IMR-90 (cell line): ENCODE data around the gene ECPAS. TPM values are rescaled to one million over a fixed set of nuclear protein-coding genes. Genes with fewer than 3 reads are reported as not detected.

Source experiments
- ATAC-seq: fragments of 200-7000 bp; cut with Tn5 transposase; 2 replicates; pipeline ENCODE4 v1.9.1; 2020; ENCODE audit warnings: low read depth, mild to moderate bottlenecking, moderate library complexity
- BruUV-seq: library from RNA; stranded (reverse); fragments of 400-500 nt; replicated peaks from 2 replicates; lab custom pipeline; 2021; lab: Mats Ljungman, UMichigan
- CTCF ChIA-PET: fragments of 300-600 bp; formaldehyde crosslinking; extraction: SDS; loops from one replicate; lab custom pipeline; 2021; ENCODE audit warnings: antibody characterized with exemption; lab: Yijun Ruan, JAX
- POLR2A ChIA-PET: fragments of 300-600 bp; sonication (Branson Sonifier 250); formaldehyde crosslinking; loops from one replicate; lab custom pipeline; 2022; ENCODE audit warnings: antibody characterized with exemption; ENCODE audit not compliant: unreplicated experiment; lab: Charles Lee
- DNase-seq: peaks from one replicate; pipeline ENCODE4 v3.0.0; 2013
- H2AFZ ChIP-seq: replicated peaks from 2 replicates; pipeline ENCODE3; 2013; ENCODE audit warnings: low read length, mild to moderate bottlenecking; ENCODE audit not compliant: poor library complexity
- H2AK5ac ChIP-seq: 2 replicates; pipeline ENCODE4 v1.6.1; 2013; ENCODE audit warnings: low read depth, low read length, inconsistent platforms
- H2AK9ac ChIP-seq: replicated peaks from 2 replicates; pipeline ENCODE3; 2013; ENCODE audit warnings: mild to moderate bottlenecking, low read depth, low read length, moderate library complexity; ENCODE audit not compliant: poor library complexity
- H2BK120ac ChIP-seq: 2 replicates; pipeline ENCODE4 v1.6.1; 2013; ENCODE audit warnings: low read depth, low read length, inconsistent platforms
- H2BK15ac ChIP-seq: 3 replicates; pipeline ENCODE4 v1.6.1; 2013; ENCODE audit warnings: low read depth, low read length, inconsistent platforms
- H2BK20ac ChIP-seq: 2 replicates; pipeline ENCODE4 v1.6.1; 2013; ENCODE audit warnings: low read depth, mild to moderate bottlenecking, inconsistent platforms, low read length, moderate library complexity
- H2BK5ac ChIP-seq: 2 replicates; pipeline ENCODE4 v1.6.1; 2013; ENCODE audit warnings: mild to moderate bottlenecking, low read depth, low read length, inconsistent platforms; ENCODE audit not compliant: poor library complexity, severe bottlenecking
- H3K14ac ChIP-seq: replicated peaks from 2 replicates; pipeline ENCODE4 v1.6.1; 2013; ENCODE audit warnings: low read depth, low read length, inconsistent platforms
- H3K18ac ChIP-seq: 2 replicates; pipeline ENCODE4 v1.6.1; 2013; ENCODE audit warnings: low read depth, low read length, control low read depth
- H3K23ac ChIP-seq: 2 replicates; pipeline ENCODE4 v1.6.1; 2013; ENCODE audit warnings: low read depth, low read length, inconsistent platforms
- H3K27ac ChIP-seq: 2 replicates; pipeline ENCODE4 v1.5.1; 2013; ENCODE audit warnings: mild to moderate bottlenecking, control low read depth, low read length; ENCODE audit not compliant: insufficient read depth
- H3K27me3 ChIP-seq: 2 replicates; pipeline ENCODE4 v1.6.1; 2013; ENCODE audit warnings: low read length; ENCODE audit not compliant: control insufficient read depth, insufficient read depth
- H3K36me3 ChIP-seq: 2 replicates; pipeline ENCODE4 v1.6.1; 2013; ENCODE audit warnings: low read length, mixed read lengths; ENCODE audit not compliant: control insufficient read depth, insufficient read depth
- H3K4ac ChIP-seq: 2 replicates; pipeline ENCODE4 v1.6.1; 2013; ENCODE audit warnings: low read depth, low read length, inconsistent platforms
- H3K4me1 ChIP-seq: 2 replicates; pipeline ENCODE4 v1.6.1; 2013; ENCODE audit warnings: low read length, mixed read lengths; ENCODE audit not compliant: control insufficient read depth, insufficient read depth
- H3K4me2 ChIP-seq: 2 replicates; pipeline ENCODE4 v1.6.1; 2013; ENCODE audit warnings: low read depth, mild to moderate bottlenecking, control low read depth, low read length, moderate library complexity
- H3K4me3 ChIP-seq: 2 replicates; pipeline ENCODE4 v1.5.1; 2013; ENCODE audit warnings: low read depth, mild to moderate bottlenecking, control low read depth, low read length, moderate library complexity; ENCODE audit not compliant: insufficient read depth
- H3K56ac ChIP-seq: 2 replicates; pipeline ENCODE4 v1.6.1; 2013; ENCODE audit warnings: low read length, inconsistent platforms; ENCODE audit not compliant: insufficient read depth; ENCODE audit errors: extremely low read depth
- H3K79me1 ChIP-seq, 2 experiments: 2 replicates each; pipeline ENCODE4 v1.6.1; 2013; ENCODE audit warnings: low read length in 2 of 2, inconsistent platforms in 1 of 2, low read depth in 1 of 2
- H3K9ac ChIP-seq: 2 replicates; pipeline ENCODE4 v1.6.1; 2013; ENCODE audit warnings: low read depth, low read length, control low read depth
- H3K9me1 ChIP-seq: 2 replicates; pipeline ENCODE4 v1.6.1; 2013; ENCODE audit warnings: low read length, inconsistent platforms; ENCODE audit not compliant: insufficient read depth
- H3K9me3 ChIP-seq: 2 replicates; pipeline ENCODE4 v1.6.1; 2013; ENCODE audit warnings: low read length; ENCODE audit not compliant: control insufficient read depth, insufficient read depth
- H4K20me1 ChIP-seq: 2 replicates; pipeline ENCODE4 v1.6.1; 2013; ENCODE audit warnings: low read length, inconsistent platforms; ENCODE audit not compliant: insufficient read depth
- H4K5ac ChIP-seq: 2 replicates; pipeline ENCODE4 v1.6.1; 2013; ENCODE audit warnings: mild to moderate bottlenecking, low read depth, low read length, control low read depth
- H4K8ac ChIP-seq, 2 experiments: 2 replicates each; pipeline ENCODE4 v1.6.1; 2013; ENCODE audit warnings: low read depth in 2 of 2, low read length in 2 of 2, control low read depth in 1 of 2, inconsistent platforms in 1 of 2
- H4K91ac ChIP-seq: 2 replicates; pipeline ENCODE4 v1.6.1; 2013; ENCODE audit warnings: low read depth, low read length, inconsistent platforms; ENCODE audit not compliant: insufficient read depth
- BHLHE40 ChIP-seq: fragments of 150-350 bp; IDR thresholded peaks from 2 replicates; pipeline ENCODE4 v1.6.1; 2016; ENCODE audit warnings: mild to moderate bottlenecking, low read depth, low read length
- CEBPB ChIP-seq: IDR thresholded peaks from 2 replicates; pipeline ENCODE4 v1.6.1; 2012; ENCODE audit warnings: low read depth, low read length, improper control_type of control experiment
- CTCF ChIP-seq: conservative IDR thresholded peaks from 2 replicates; pipeline ENCODE4 v1.5.1; 2012; ENCODE audit warnings: mild to moderate bottlenecking, low read depth, low read length, improper control_type of control experiment
- ELK1 ChIP-seq: fragments of 150-350 bp; IDR thresholded peaks from 2 replicates; pipeline ENCODE4 v1.6.1; 2016; ENCODE audit warnings: low read depth, mild to moderate bottlenecking, low read length, moderate library complexity, borderline replicate concordance
- FOS ChIP-seq: fragments of 150-350 bp; IDR thresholded peaks from 2 replicates; pipeline ENCODE4 v1.6.1; 2016; ENCODE audit warnings: low read depth, low read length
- MAFK ChIP-seq: IDR thresholded peaks from 2 replicates; pipeline ENCODE4 v1.6.1; 2012; ENCODE audit warnings: low read depth, low read length, improper control_type of control experiment
- MAZ ChIP-seq: IDR thresholded peaks from 2 replicates; pipeline ENCODE4 v1.6.1; 2012; ENCODE audit warnings: low read depth, mild to moderate bottlenecking, low read length, improper control_type of control experiment, moderate library complexity, borderline replicate concordance
- MXI1 ChIP-seq: IDR thresholded peaks from 2 replicates; pipeline ENCODE4 v1.6.1; 2012; ENCODE audit warnings: low read depth, mild to moderate bottlenecking, low read length, moderate library complexity, borderline replicate concordance
- POLR2A ChIP-seq: IDR thresholded peaks from 2 replicates; pipeline ENCODE4 v1.6.1; 2012; ENCODE audit warnings: mild to moderate bottlenecking, low read depth, low read length
- RAD21 ChIP-seq: IDR thresholded peaks from 2 replicates; pipeline ENCODE4 v1.6.1; 2012; ENCODE audit warnings: low read length, improper control_type of control experiment
- RCOR1 ChIP-seq: IDR thresholded peaks from 2 replicates; pipeline ENCODE4 v1.6.1; 2012; ENCODE audit warnings: mild to moderate bottlenecking, low read length, improper control_type of control experiment; ENCODE audit not compliant: insufficient replicate concordance
- RFX5 ChIP-seq: IDR thresholded peaks from 2 replicates; pipeline ENCODE4 v1.8.0; 2012; ENCODE audit warnings: low read depth, mild to moderate bottlenecking, low read length, moderate library complexity
- SMC3 ChIP-seq: fragments of 150-350 bp; IDR thresholded peaks from 2 replicates; pipeline ENCODE4 v1.6.1; 2016; ENCODE audit warnings: low read depth, mild to moderate bottlenecking, antibody characterized with exemption, low read length, moderate library complexity
- USF2 ChIP-seq: fragments of 150-350 bp; IDR thresholded peaks from 2 replicates; pipeline ENCODE4 v1.6.1; 2017; ENCODE audit warnings: mild to moderate bottlenecking, antibody characterized with exemption, low read length, low read depth
- dilution Hi-C: fragments of 300-500 bp; cut with HindIII; formaldehyde crosslinking; loops from one replicate; pipeline ENCODE4 v1.14.3; 2018; ENCODE audit warnings: low sequenced_read_pairs; ENCODE audit not compliant: unreplicated experiment
- in situ Hi-C: fragments of 300-500 bp; cut with MboI; formaldehyde crosslinking; loops from 3 replicates; pipeline ENCODE4 v1.14.3; 2019; ENCODE audit warnings: low sequenced_read_pairs, inconsistent platforms, mixed read lengths
- intact Hi-C: fragments of 100-400 bp; cut with micrococcal nuclease; formaldehyde crosslinking; loops from 2 replicates; pipeline ENCODE4 v1.10.0; 2022
- polyA plus RNA-seq, 3 experiments: library from polyadenylated mRNA; depleted of rRNA; stranded (reverse); fragments of >200 nt; gene quantifications; 2 replicates each; pipeline ENCODE4 v1.2.3, GENCODE V29; 2012; ENCODE audit warnings: low replicate concordance in 1 of 3
- total RNA-seq: library from RNA; depleted of rRNA; stranded (reverse); fragments of >200 nt; gene quantifications from 2 replicates; pipeline ENCODE4 v1.2.3, GENCODE V29; 2012

Gene ECPAS
- total and polyA plus RNA-seq, 2 of the 4 experiments (the other 2 are of a cell fraction): 20.1 to 54.8 TPM

GRCh38 chr9:111400564-111400898 is 83.7 kb downstream of the ECPAS start:
- H3K9me3 ChIP-seq: peaks cover 20% of the 10 kb centered on the region
- H2BK20ac ChIP-seq: no peak overlapping the region
- H3K14ac ChIP-seq: no peak overlapping the region
- intact Hi-C loops (no loop called here), in situ Hi-C loops (no loop called here), dilution Hi-C loops (no loop called here)
- H2BK5ac ChIP-seq: no peak overlapping the region
- H3K4me1 ChIP-seq: no peaks in the 10 kb centered on the region
- no peak overlapping the region for H4K91ac ChIP-seq
- no peaks in the 10 kb centered on the region for H3K9me1 ChIP-seq
- POLR2A ChIA-PET: no interaction called here
- BruUV-seq: no TSS peak
- no peak overlapping the region for H2AK9ac ChIP-seq
- H3K27me3 ChIP-seq: no peaks in the 10 kb centered on the region
- H3K9ac ChIP-seq: no peak overlapping the region
- H3K4me2 ChIP-seq: no peak overlapping the region
- H2AFZ ChIP-seq: no peak overlapping the region
- no peak overlapping the region for H2BK120ac ChIP-seq
- no peak overlapping the region for H4K8ac ChIP-seq
- H3K79me1 ChIP-seq: peaks cover 10 to 22% of the 10 kb centered on the region in 2 experiments; a peak in 3 of 4 replicates
- DNase-seq (peak; percentile 34), ATAC-seq (no peak)
- no peak overlapping the region for H3K56ac ChIP-seq
- no peak overlapping the region for H3K4me3 ChIP-seq
- no peak for TF ChIP-seq RFX5
- no peak for TF ChIP-seq FOS
- TF ChIP-seq RAD21: no peak
- TF ChIP-seq RCOR1: no peak
- no peak for TF ChIP-seq BHLHE40
- TF ChIP-seq ELK1: no peak
- no peak for TF ChIP-seq POLR2A
- TF ChIP-seq MAZ: no peak
- TF ChIP-seq CTCF: no peak
- TF ChIP-seq USF2: no peak
- no peak for TF ChIP-seq MXI1
- TF ChIP-seq MAFK: no peak
- no peak for TF ChIP-seq SMC3
- no peak for TF ChIP-seq CEBPB
- H4K20me1 ChIP-seq: no peaks in the 10 kb centered on the region
- H3K27ac ChIP-seq: no peak overlapping the region
- peaks cover 29% of the 10 kb centered on the region for H3K36me3 ChIP-seq
- H2BK15ac ChIP-seq: no peak overlapping the region
- H2AK5ac ChIP-seq: no peak overlapping the region
- no peak overlapping the region for H3K18ac ChIP-seq
- no peak overlapping the region for H3K4ac ChIP-seq
- CTCF ChIA-PET: no interaction called here
- H3K23ac ChIP-seq: no peak overlapping the region
- H4K5ac ChIP-seq: no peak overlapping the region
